Inflammatory macrophage (primary cell): Measurements from ENCODE around the gene MARK4.

Source experiments
- DNase-seq, 2 donors: peaks; one replicate each; pipeline ENCODE4 v3.0.0-alpha.2; 2020 to 2022

Gene MARK4

DNA sequence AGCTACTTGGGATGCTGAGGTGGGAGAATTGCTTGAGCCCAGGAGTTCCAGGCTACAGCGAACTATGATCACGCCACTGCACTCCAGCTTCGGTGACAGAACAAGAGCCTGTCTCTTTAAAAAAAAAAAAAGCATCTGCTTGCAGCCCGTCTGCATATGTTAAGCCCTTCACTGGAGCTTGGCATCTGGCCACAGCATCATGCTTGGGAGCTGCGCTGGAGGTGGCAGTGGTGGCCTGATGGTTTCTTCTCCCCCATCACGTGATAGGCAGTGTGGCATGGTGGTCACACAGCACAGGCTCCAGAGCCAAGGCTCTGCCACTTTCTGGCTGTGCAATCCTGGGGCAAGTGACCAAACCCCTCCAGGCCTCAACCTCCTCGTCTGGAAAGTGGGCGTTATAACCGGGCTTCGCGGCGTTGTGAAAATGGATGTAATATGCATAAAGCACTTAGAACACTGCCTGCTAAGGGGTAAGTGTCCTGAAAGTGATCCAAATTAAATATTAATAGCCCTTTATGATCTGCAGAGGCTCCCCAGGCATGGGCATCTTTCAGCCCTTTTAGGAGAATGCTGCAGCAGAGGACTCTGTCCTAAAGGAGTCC lies 24.4 kb downstream of the MARK4 start:
- no peak for DNase-seq

DNA sequence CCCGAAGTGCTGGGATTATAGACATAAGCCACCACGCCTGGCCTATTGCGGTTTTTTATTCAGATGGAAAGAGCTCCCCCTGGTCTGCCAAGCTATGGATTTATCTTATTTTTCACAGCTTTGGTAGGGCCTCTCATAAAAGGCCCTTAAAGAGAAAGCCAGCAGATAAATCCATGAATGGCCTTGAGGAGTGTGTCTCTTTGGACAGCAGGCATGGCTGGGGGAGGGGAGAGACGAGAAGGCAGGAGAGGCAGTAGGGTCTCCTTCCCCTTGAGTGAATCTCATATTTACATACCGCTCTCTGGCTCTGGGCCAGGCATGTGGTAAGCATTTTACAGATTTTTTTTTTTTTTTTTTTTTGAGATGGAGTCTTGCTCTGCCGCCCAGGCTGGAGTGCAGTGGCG lies 25.2 kb downstream of the MARK4 start:
- no peak for DNase-seq

DNA sequence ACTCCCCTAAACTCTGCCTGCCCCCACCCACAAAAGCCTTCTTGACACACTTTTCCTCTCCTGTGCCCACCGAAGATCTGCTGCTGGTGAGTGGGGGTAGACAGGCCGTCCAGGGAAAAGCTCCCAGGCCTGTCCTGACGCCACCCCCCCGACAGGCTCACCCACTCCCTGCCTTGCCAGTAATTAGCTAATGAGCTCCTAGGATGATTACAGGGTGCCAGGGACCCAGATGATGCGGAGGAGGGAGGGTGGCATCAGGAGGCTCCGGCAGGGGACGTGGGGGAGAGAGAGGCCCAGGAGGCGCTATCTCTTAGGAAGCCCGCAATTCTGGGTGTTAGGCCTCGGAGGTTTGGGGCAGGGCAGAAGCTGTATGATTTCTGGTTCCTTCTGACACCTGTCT lies 27.0 kb downstream of the MARK4 start:
- no peak for DNase-seq

DNA sequence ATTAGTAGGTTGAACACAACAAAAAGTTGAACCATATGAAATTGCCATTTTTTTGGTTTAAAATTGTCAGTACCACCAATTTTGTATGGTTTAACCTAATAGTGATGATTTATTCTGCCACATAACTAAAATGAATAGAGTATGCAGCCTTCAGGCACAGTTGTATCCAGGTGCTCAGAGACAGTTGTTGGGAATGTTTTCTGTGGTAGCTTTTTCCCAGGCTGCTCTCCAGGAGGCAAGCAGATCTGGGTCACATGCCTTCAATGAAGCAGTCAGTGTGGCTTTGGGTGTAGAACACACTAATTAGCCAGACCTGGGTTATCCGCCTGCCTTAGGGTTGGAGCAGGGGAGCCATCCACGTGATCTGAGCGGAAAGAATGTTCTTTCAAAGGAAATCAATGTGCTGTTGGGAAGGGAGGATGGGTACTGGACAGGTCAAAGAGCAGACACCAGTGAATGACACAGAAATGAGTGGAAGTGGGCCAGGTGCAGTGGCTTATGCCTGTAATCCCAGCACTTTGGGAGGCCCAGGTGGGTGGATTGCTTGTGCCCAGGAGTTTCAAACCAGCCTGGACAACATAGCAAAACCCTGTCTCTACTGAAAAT lies 28.6 kb downstream of the MARK4 start:
- DNase-seq: no peak

DNA sequence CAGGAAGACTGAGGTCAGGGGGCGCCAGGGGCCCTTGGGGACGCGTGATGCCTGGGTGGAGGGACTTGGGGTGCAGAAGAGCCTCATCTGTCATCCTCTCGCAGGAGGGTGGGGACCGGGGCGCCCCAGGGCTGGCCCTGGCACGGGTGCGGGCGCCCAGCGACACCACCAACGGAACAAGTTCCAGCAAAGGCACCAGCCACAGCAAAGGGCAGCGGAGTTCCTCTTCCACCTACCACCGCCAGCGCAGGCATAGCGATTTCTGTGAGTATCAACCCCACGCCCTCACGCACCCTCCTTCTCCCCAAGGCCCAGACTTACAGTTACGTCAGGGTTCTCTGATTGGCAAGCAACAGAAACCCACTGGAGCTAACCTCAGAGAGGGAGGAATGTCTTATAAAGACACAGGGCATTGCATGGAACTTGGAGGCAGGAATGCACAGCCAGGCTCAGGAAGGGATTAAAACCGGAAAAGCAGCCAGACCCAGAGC lies 29.4 kb downstream of the MARK4 start:
- DNase-seq: peak; percentile 24 to 55

DNA sequence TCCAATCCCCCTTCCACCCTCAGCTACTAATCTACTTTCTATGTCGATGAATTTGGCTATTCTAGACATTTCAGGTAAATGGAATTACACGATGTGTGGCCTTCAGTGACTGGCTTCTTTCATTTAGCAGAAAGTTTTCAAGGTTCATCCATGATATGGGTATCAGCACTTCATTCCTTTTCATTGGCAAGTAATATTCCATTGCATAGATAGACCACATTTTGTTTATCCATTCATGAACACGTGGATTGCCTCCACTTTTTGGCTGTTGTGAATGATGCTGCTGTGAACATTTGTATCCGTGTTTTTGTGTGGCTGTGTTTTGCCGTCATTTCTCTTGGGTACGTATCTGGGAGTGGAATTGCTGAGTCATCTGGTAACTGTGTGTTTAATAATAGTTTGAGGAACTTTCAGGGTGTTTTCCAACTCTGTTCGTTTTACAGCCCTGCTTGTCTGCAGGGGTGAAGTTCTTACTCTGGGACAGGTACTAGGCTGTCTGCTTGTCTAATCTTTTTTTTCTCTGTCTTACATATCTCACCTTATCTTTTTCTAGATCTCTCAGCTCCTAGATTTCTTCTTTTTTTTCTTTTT lies 32.5 kb downstream of the MARK4 start:
- peak; percentile 55 to 66 for DNase-seq

DNA sequence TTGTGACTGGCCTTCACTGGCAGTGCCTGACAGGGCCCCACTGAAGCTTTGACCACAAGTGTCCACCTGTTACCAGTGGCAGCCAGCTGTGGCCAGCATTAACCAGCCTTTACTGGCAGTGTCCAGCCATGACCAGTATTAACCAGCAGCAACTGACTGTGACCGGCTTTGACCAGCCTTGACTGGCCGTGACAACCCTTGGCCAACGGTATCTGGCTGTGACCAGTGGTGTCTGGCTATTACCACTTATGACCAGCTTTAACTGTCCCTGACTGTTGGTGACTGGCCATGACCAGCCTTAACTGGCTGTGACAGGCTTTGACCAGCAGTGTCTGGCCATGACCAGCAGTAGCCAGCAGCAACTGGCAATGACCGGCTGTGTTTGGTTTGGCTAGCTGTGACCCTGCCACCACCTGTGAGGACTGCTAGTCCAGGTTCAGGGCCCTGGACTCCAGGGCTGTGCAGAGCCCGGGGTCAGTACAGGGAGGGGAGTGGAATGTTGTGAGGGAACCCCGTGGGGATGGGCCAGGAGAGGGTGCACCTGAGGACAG lies 39.4 kb downstream of the MARK4 start:
- no peak for DNase-seq

DNA sequence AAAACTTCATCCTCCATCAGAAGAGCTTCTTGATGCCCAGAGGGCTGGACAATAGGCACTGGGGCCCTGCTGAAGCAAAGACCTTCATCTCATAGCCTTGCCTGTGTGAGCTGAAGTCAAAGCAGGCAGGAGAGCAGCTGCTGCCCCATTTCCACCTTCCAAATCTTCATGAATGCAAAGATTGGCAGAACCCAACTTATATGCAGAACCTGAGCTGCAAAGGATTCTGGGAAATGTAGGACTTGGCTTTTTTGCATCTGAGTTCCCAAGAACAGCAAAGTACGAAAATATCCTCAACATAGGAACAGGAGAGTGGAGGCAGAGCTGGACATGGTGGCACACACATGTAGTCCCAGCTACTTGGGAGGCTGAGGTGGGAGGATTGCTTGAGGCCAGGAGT lies 40.8 kb downstream of the MARK4 start:
- DNase-seq: no peak

DNA sequence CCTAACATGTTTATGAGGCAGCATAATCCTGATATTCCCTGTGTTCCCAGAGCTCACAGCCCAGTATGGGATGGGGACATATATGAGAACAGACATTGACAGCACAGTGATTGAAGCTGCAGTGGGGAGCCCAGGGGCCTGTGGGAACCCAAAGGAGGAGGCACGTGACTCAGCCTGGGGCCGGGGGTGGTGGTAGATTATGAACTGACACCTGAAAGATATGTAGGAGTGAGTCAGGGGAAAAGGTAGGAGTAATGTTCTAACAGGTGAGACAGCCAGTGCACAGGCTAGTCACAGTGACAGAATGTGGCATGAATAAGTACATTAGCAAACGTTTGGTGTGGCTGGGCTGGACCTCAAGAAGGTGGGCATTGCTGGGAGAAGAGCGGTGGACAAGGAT lies 42.6 kb downstream of the MARK4 start:
- DNase-seq: no peak

DNA sequence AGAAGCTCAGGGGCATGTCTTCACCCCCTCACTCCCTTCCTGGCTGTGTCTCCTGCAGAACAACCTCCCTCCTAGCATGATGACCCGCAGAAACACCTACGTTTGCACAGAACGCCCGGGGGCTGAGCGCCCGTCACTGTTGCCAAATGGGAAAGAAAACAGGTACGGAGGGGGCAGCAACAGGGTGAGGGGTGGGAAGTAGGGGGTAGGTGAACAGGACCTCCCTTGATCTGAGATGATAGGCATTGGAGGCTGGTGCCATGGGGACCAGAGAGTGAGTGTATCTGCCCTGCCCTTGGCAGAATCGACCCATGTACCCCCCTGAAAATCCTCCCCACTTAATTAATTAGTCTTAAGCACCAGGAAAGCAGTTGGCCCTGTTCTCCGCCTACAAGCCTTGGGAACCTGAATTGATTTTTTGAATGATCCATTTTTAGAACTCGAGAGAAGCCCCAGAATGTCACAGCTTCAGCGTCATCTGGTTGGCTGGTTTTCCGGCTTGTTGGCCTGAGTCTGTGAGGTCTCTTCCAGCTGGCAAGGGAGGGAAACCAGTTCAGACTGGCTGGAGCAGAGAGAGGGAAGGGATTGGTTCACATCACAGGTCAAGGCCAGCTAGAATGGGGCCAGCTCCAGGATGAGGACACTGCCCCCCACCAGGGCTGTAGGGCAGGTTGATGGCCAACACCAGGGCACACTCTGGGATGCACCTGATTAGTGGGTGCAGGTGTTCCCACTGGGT lies 43.4 kb downstream of the MARK4 start:
- no peak for DNase-seq

DNA sequence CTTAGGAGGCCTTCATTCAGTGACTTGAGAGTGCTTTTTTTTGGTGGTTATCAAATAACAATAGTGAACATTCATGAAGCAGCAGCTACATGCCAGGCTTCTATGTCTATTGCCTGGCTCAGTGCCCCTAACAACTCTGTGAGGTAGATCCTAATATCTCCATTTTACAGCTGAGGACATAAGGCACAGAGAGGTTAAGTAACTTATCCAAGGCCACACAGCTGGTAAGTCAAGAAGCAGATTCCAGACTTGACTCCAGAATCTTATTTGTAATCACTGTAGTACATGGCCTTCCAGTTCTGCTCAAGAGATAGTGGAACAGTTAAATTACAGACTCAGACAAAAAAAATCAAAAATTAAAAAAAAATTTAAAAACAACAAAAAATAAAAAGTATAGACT lies 44.8 kb downstream of the MARK4 start:
- no peak for DNase-seq

DNA sequence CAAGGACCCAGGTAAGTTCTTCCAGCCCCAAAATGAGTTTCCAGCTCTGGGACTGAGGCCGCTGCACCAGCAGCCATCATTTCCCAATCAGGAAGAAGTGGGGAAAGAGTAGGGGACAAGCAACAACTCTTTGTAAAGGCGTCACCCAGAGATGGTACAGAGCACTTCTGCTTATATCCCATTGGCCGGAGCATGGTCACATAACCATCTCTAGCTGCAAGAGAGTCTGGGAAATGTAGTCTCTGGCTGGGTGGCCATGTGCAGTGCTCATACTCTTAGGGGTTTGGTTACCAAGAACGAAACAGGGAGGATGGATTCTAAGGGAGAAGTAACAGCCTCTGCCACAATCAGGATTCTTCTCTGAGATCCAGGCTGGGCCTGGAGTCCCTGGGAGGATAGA lies 45.3 kb downstream of the MARK4 start:
- DNase-seq: peak; percentile 77 to 84

DNA sequence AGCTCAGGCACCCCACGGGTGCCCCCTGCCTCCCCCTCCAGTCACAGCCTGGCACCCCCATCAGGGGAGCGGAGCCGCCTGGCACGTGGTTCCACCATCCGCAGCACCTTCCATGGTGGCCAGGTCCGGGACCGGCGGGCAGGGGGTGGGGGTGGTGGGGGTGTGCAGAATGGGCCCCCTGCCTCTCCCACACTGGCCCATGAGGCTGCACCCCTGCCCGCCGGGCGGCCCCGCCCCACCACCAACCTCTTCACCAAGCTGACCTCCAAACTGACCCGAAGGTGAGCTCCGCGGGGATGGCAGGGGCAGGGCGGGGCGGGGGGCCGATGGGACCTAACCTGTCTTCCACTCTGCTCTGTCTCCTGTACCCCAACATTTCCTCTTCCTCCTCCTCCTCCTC lies 46.6 kb downstream of the MARK4 start:
- no peak for DNase-seq

DNA sequence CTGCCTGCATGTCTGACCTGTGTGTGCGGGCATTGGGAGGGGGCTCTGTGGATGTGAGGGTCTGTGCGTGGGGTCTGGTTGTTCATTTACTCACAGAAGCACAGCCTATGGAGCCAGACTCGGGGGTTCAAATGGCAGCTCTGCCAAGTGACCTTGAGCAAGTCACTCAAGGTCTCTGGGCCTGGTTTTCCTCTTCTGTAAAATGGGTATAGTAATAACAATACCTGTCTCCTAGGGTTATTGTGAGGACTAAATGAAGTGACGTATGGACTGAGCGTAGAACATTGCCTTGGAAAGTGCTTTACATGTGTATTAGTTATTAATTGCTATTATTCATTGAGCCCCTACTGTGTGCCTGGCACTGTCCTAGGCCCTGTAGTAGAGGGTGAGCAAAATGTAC lies 47.2 kb downstream of the MARK4 start:
- DNase-seq: no peak

DNA sequence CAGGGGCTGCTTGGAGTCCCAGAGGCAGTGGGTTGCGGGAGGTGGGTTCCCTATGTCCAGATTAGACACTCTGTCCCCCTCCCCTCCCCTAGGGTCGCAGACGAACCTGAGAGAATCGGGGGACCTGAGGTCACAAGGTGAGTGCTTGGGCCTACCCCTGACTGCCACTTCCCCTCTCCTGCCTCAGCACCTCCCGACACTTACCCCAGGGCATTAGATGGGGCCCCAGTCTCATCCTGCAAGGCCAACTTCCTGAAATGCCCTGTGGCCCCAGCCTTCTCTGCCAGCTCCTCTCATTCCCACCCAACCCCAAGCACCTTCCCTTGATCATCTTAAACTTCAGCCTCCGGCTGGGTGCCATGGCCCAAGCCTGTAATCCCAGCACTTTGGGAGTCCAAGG lies 48.6 kb downstream of the MARK4 start:
- no peak for DNase-seq

DNA sequence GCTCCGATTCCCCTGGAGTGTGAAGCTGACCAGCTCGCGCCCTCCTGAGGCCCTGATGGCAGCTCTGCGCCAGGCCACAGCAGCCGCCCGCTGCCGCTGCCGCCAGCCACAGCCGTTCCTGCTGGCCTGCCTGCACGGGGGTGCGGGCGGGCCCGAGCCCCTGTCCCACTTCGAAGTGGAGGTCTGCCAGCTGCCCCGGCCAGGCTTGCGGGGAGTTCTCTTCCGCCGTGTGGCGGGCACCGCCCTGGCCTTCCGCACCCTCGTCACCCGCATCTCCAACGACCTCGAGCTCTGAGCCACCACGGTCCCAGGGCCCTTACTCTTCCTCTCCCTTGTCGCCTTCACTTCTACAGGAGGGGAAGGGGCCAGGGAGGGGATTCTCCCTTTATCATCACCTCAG lies 51.3 kb downstream of the MARK4 start:
- no peak for DNase-seq

DNA sequence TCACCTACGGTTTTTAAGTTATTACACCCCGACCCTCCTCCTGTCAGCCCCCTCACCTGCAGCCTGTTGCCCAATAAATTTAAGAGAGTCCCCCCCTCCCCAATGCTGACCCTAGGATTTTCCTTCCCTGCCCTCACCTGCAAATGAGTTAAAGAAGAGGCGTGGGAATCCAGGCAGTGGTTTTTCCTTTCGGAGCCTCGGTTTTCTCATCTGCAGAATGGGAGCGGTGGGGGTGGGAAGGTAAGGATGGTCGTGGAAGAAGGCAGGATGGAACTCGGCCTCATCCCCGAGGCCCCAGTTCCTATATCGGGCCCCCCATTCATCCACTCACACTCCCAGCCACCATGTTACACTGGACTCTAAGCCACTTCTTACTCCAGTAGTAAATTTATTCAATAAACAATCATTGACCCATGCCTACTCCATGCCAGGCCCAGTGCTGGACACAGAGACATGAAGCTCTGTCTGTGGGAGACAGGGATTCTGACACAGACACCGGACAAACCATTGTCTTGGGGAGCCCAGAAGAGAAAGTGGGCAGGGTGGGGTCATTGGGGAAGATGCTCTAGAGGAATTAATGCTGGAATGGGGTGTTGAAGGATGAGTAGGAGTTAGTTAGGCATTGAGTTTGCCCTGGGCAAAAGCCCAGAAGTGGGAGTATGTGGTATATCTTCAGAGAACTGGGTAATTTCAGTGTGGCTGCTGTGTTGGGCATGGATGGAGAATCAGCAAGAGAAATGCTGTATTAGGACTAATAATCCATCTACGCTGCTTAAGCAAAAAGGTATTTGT lies 52.4 kb downstream of the MARK4 start:
- no peak for DNase-seq

DNA sequence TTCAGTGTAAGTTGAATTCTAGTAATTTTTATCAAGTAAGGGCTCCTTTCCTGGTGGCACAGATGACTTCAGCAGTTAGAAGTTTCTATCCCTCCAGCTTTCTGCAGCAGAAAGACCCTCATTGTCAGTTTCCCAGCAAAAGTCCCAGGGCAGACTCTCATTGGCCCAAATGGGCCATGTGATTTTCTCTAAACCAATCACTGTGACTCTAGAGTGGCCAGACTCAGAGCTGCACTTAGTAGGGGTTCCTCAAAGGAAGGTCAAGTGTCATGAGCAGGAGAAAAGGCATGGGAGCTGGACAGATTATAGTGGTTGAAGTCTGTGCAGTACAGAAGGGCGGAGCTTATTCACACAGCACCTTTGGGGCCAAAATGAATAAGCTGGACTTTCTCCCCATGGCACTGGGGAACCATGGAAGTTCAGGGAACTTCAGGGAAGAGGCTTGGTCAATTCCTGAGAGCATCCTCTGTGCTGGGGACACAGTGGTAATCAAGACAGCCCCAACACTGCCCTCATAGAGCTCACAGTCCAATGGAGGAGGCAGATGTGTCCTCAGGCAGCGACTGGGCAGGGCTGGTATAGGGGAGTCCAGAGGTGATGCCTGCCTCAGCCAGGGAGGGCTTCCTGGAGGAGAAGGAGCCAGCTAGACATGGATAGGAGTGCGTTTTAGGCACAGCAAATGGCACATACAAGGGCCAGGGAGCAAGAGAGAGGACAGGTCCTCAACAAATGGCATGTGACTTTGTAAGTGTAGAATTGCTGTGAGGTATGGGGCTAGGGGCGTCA lies 53.3 kb downstream of the MARK4 start:
- DNase-seq: no peak

DNA sequence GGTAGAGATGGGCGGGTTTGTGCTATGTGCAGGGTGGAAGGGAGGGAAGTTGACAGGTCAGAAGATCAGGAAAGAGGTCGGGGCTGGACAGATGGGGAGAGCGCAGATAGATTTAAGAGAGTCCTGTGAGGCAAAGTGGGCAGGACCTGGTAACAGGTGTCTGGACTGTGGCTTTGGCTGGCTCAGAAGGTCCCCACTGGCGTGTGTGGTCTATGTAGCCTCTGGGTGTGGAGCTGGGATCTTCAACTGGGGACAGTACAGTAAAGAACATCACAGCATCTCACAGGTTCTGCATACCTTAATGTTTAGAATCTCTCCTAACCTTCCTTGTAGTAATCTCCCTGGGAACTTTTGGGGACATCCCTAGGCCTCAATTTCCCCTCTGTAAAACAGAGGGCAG lies 53.9 kb downstream of the MARK4 start:
- DNase-seq: no peak

DNA sequence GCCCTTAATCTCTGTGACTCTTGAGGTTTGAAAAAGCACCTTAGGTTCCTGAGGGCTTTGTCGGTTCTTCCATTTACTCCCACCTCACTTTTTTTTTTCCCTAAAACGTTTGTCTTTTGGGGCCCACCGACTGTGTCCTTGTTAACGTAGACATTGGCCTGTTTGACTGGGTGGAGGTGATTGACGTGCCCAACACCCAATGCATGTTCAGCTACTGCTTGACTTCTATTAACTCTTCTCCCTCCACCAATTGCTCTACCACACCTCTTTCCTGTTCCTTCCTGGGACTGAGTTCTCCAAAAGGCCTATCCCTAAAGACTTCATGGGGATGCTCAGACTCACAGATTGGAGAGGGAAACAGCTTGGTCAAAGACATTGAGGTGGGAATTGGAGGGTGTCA lies 54.4 kb downstream of the MARK4 start:
- no peak for DNase-seq

DNA sequence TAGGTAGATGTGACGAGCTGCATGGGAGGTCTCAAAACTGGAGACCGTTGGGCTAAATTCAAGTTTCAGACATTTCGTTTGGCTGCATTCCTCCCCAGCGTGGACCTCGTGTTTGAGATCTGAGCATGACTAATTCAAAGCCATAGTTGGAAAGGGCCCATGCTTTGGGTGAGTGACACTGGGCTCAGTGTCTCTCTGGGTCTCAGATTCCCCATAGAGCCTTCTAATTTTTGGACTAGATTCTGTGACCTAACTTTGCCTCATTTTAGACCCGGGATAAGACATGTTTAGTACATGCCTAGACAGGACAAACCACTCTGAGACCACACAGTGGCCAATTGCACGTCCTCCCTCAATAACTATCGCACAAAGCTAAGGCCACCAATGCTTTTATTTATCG lies 55.0 kb downstream of the MARK4 start:
- DNase-seq: no peak

DNA sequence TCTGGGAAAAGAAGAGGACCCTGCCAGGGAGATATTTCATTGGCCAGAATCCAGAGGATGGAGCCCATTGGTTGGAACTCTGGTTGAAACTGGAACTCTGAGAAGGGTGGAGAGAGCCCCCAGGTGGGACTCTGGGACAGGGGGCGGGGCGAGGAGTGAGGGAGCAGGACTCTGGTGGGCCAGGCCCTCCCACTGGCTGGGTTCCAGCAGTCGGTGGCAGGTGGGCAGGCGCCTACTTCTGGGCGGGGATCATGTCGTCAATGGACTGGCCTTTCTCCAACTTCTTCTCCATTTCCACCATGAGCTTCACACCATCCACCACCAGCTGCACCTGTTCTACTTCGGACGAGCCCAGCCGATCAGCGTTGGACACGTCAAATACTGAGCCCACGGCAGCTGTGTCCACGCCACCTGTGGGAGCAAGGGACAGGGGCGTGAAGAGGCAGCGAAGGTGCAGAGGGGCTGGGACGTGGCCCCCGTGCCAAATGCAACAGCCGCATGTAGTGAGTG lies 55.5 kb downstream of the MARK4 start:
- no peak for DNase-seq
